HepG2 (cell line): ENCODE data around the gene TRAPPC5. TPM values are rescaled to one million over a fixed set of nuclear protein-coding genes. Genes with fewer than 3 reads are reported as not detected.

Experiments used
- ATAC-seq: fragments of 200-7000 bp; cut with Tn5 transposase; 3 replicates; pipeline ENCODE4 v1.9.1; 2020; ENCODE audit warnings: mild to moderate bottlenecking, moderate library complexity
- BruUV-seq: library from RNA; stranded (reverse); fragments of 400-500 nt; replicated peaks from 2 replicates; lab custom pipeline; 2021; lab: Mats Ljungman, UMichigan
- CTCF ChIA-PET: fragments of 300-600 bp; formaldehyde crosslinking; extraction: SDS; loops from one replicate; lab custom pipeline; 2021; ENCODE audit warnings: low total read pairs, inconsistent platforms, low intra/inter-chr PET ratio; lab: Yijun Ruan, JAX
- POLR2A ChIA-PET: fragments of 350-600 bp; sonication (Branson Sonifier 250); formaldehyde crosslinking; loops from one replicate; lab custom pipeline; 2020; ENCODE audit warnings: antibody characterized with exemption, inconsistent platforms; lab: Yijun Ruan, JAX
- DNase-seq: peaks from one replicate; pipeline ENCODE4 v3.0.0-alpha.2; 2015; ENCODE audit warnings: low spot score
- FAIRE-seq: peaks from 3 replicates; lab custom pipeline; 2011; peaks lifted over from hg19 to GRCh38; lab: Jason Lieb, UNC
- H2AFZ ChIP-seq: one replicate; pipeline ENCODE4 v1.6.1; 2011; ENCODE audit warnings: low read length, inconsistent platforms
- H3K27ac ChIP-seq: fragments of 300-600 bp; 3 replicates; pipeline ENCODE4 v1.8.0; 2011; ENCODE audit warnings: mixed run types, mild to moderate bottlenecking, mixed read lengths, low read length, inconsistent platforms; ENCODE audit not compliant: insufficient read depth; ENCODE audit errors: extremely low read length
- H3K27me3 ChIP-seq, 2 experiments: fragments of 200-600 bp in 1 of 2; 2 replicates in 1 of 2; 3 replicates in 1 of 2; pipeline versions ENCODE4 v1.6.0 to v1.8.0; 2011; ENCODE audit warnings: low read length in 2 of 2, mild to moderate bottlenecking in 2 of 2, moderate library complexity in 2 of 2, inconsistent platforms in 1 of 2; ENCODE audit not compliant: insufficient read depth in 2 of 2, control insufficient read depth in 1 of 2
- H3K36me3 ChIP-seq, 2 experiments: fragments of 200-600 bp in 1 of 2; replicated peaks in 1 of 2; 2 replicates in 1 of 2; 3 replicates in 1 of 2; pipeline versions ENCODE4 v1.5.1 to v1.8.0; 2011; ENCODE audit warnings: low read length in 2 of 2, inconsistent platforms in 1 of 2; ENCODE audit not compliant: insufficient read depth in 2 of 2, control insufficient read depth in 1 of 2
- H3K4me1 ChIP-seq: 2 replicates; pipeline ENCODE4 v1.5.1; 2012; ENCODE audit warnings: low read length, inconsistent platforms; ENCODE audit not compliant: insufficient read depth
- H3K4me2 ChIP-seq: 2 replicates; pipeline ENCODE4 v1.6.0; 2011; ENCODE audit warnings: low read depth, low read length, inconsistent platforms
- H3K4me3 ChIP-seq, 3 experiments: fragments of 200-600 bp in 1 of 3; sonication (generic), shearing (Covaris generic) in 1 of 3; replicated peaks in 1 of 3; 2 replicates each; pipeline ENCODE4 v1.5.1; 2011 to 2016; ENCODE audit warnings: low read length in 3 of 3, inconsistent platforms in 2 of 3, low read depth in 2 of 3, mild to moderate bottlenecking in 2 of 3, control low read depth in 1 of 3, mixed read lengths in 1 of 3; ENCODE audit not compliant: insufficient read depth in 1 of 3
- H3K79me2 ChIP-seq: one replicate; pipeline ENCODE4 v1.6.1; 2011; ENCODE audit warnings: low read length, inconsistent platforms; ENCODE audit not compliant: insufficient read depth
- H3K9ac ChIP-seq: 2 replicates; pipeline ENCODE4 v1.6.0; 2011; ENCODE audit warnings: mild to moderate bottlenecking, low read depth, low read length, inconsistent platforms; ENCODE audit not compliant: insufficient read depth
- H3K9me3 ChIP-seq: 2 replicates; pipeline ENCODE4 v1.5.1; 2012; ENCODE audit warnings: mild to moderate bottlenecking, low read length
- H4K20me1 ChIP-seq: 2 replicates; pipeline ENCODE4 v1.6.0; 2011; ENCODE audit warnings: inconsistent platforms, mild to moderate bottlenecking, low read length, moderate library complexity; ENCODE audit not compliant: insufficient read depth
- DDIT3 ChIP-seq: sonication (generic); formaldehyde crosslinking; IDR thresholded peaks from 2 replicates; pipeline ENCODE4 v1.4.0; 2020; ENCODE audit warnings: mild to moderate bottlenecking, missing genetic modification reagents
- HDAC2 ChIP-seq: sonication (generic); formaldehyde crosslinking; IDR thresholded peaks from 2 replicates; pipeline ENCODE4 v1.4.0; 2020; ENCODE audit warnings: missing genetic modification reagents
- MTA3 ChIP-seq: sonication (generic); formaldehyde crosslinking; IDR thresholded peaks from 2 replicates; pipeline ENCODE4 v1.4.0; 2020; ENCODE audit warnings: missing genetic modification reagents
- PREB ChIP-seq: sonication (generic); formaldehyde crosslinking; IDR thresholded peaks from 2 replicates; pipeline ENCODE4 v1.4.0; 2020; ENCODE audit warnings: missing genetic modification reagents
- THAP7 ChIP-seq: sonication (generic); formaldehyde crosslinking; IDR thresholded peaks from 2 replicates; pipeline ENCODE4 v1.8.1; 2023; ENCODE audit warnings: mild to moderate bottlenecking, missing genetic modification reagents
- XBP1 ChIP-seq: sonication (generic); formaldehyde crosslinking; IDR thresholded peaks from 2 replicates; pipeline ENCODE4 v1.5.0; 2020; ENCODE audit warnings: missing genetic modification reagents
- YEATS4 ChIP-seq: sonication (generic); formaldehyde crosslinking; IDR thresholded peaks from 2 replicates; pipeline ENCODE4 v1.4.0; 2020; ENCODE audit warnings: missing genetic modification reagents, borderline replicate concordance
- ZBTB44 ChIP-seq: sonication (generic); formaldehyde crosslinking; IDR thresholded peaks from 2 replicates; pipeline ENCODE4 v1.4.0; 2020; ENCODE audit warnings: missing genetic modification reagents
- ZFAT ChIP-seq: sonication (generic); formaldehyde crosslinking; conservative IDR thresholded peaks from 2 replicates; pipeline ENCODE4 v1.8.1; 2023; ENCODE audit warnings: missing genetic modification reagents, inconsistent platforms
- ZNF326 ChIP-seq: sonication (generic); formaldehyde crosslinking; IDR thresholded peaks from 2 replicates; pipeline ENCODE4 v1.4.0; 2020; ENCODE audit warnings: missing genetic modification reagents, borderline replicate concordance
- WGBS: methylation state at CpG from one replicate; pipeline ENCODE4 v1.1.6; 2017; ENCODE audit warnings: low lambda C conversion rate; 5-methylcytosine and 5-hydroxymethylcytosine counted together
- in situ Hi-C: cut with HindIII; loops from 2 replicates; pipeline ENCODE4 v1.10.0; 2017; ENCODE audit warnings: low pct_unique_long_range_greater_than_20kb; ENCODE audit not compliant: extremely low pct_ligation_motif_present
- intact Hi-C: fragments of 100-400 bp; cut with micrococcal nuclease; formaldehyde crosslinking; loops from one replicate; pipeline ENCODE4 v1.10.0; 2022; ENCODE audit not compliant: unreplicated experiment
- polyA plus RNA-seq, 8 experiments: library from polyadenylated mRNA; depleted of rRNA in 3 of 8; stranded (reverse) in 7 of 8; unstranded in 1 of 8; fragments of >200 nt; fragmentation: Illumina TruSeq in 4 of 8; extraction: Trizol in 4 of 8; gene quantifications; 2 replicates each; pipeline versions ENCODE4 v1.2.1 to v1.2.3, GENCODE V29; 2011 to 2016; ENCODE audit warnings: low read depth in 4 of 8, missing spikeins in 1 of 8, mixed read lengths in 1 of 8; ENCODE audit not compliant: insufficient read depth in 1 of 8
- total RNA-seq, 5 experiments: library from RNA; depleted of rRNA; stranded (reverse); fragments of >200 nt; fragmentation: Illumina TruSeq; extraction: Trizol; gene quantifications; 2 replicates each; pipeline ENCODE4 v1.2.3, GENCODE V29; 2016; ENCODE audit warnings: low read depth in 1 of 5
- TF ChIP-seq, protein P1 (sequence below): sonication (generic); formaldehyde crosslinking; IDR thresholded peaks from 2 replicates; pipeline ENCODE4 v1.4.0; 2020; ENCODE audit warnings: missing genetic modification reagents, borderline replicate concordance
- TF ChIP-seq, protein P2 (sequence below): IDR thresholded peaks from 2 replicates; pipeline ENCODE4 v1.6.1; 2012; ENCODE audit warnings: low read depth, low read length, improper control_type of control experiment
- TF ChIP-seq, protein P3 (sequence below): sonication (generic); formaldehyde crosslinking; IDR thresholded peaks from 2 replicates; pipeline ENCODE4 v1.8.1; 2023; ENCODE audit warnings: mild to moderate bottlenecking, moderate library complexity, missing genetic modification reagents

The TRAPPC5 gene
- total and polyA plus RNA-seq, 2 of the 13 experiments (the other 11 are each of a cell fraction or from before 2014, with no cell fraction given): 38.5 to 78.7 TPM

DNA sequence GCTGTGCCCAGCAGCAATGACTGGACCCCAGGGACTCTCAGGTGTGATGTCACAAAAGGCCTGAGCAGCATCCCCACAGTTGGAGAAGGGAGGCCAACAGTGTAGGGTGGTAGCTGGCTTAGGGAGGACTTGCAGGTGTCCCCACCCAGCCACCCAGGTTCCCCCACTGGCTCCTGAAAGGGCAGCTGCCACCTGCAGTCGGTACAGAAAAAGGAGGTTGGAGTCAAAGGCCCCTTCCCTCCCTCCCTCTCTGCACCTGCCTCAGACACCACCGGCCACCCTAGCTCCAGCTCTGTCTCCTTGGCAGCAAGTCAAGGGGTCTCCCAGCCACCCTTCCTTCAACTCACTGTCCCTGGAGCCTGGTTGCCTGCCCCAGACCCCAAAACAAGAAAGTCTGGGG is 46.9 kb upstream of the TRAPPC5 start, which contains the start of gene PCP2:
TSS of gene PCP2 (minus strand) at position 22 of the 400 bp plus-strand sequence. CDS start 262 bp downstream, outside the sequence.
- ChIA-PET POLR2A (interaction anchor here (1.2 to 1.5 kb wide), 2 partner anchors 10 to 15 kb away, joined by 3 to 4 read pairs; no protein-coding TSS in a partner anchor), CTCF (no interaction called here)
- Histone ChIP-seq H3K9me3 (no peaks in the 10 kb centered on the region), H3K4me1 (peaks cover 32% of the 10 kb centered on the region), H3K9ac (no peak within 1 kb of the TSS), H3K79me2 (peaks cover 26% of the 10 kb centered on the region), H4K20me1 (no peaks in the 10 kb centered on the region), H3K4me2 (no peak within 1 kb of the TSS), H3K4me3 (no peak within 1 kb of the TSS), H2AFZ (no peak within 1 kb of the TSS), H3K27ac (no peak within 1 kb of the TSS), H3K27me3 (no peaks in the 10 kb centered on the region; a peak in 1 of 5 replicates), H3K36me3 (peaks cover 0 to 1% of the 10 kb centered on the region in 2 experiments; a peak in 1 of 5 replicates)
- no TSS peak for BruUV-seq
- FAIRE-seq (no peak), ATAC-seq (no peak), DNase-seq (no peak)
- in situ Hi-C loops: no loop called here
- 29% methylated on average over 2 of the region's 2 CpGs for WGBS
- intact Hi-C loops: no loop called here
- TF ChIP-seq ZFAT (no peak), MTA3 (CRISPR knock-in tag) (no peak), XBP1 (no peak), ZNF326 (CRISPR knock-in tag) (no peak), DDIT3 (CRISPR knock-in tag) (no peak), YEATS4 (CRISPR knock-in tag) (no peak), HDAC2 (CRISPR knock-in tag) (no peak), PREB (CRISPR knock-in tag) (no peak), ZBTB44 (CRISPR knock-in tag) (no peak), THAP7 (CRISPR knock-in tag) (no peak)
- TF ChIP-seq, protein P1, sequence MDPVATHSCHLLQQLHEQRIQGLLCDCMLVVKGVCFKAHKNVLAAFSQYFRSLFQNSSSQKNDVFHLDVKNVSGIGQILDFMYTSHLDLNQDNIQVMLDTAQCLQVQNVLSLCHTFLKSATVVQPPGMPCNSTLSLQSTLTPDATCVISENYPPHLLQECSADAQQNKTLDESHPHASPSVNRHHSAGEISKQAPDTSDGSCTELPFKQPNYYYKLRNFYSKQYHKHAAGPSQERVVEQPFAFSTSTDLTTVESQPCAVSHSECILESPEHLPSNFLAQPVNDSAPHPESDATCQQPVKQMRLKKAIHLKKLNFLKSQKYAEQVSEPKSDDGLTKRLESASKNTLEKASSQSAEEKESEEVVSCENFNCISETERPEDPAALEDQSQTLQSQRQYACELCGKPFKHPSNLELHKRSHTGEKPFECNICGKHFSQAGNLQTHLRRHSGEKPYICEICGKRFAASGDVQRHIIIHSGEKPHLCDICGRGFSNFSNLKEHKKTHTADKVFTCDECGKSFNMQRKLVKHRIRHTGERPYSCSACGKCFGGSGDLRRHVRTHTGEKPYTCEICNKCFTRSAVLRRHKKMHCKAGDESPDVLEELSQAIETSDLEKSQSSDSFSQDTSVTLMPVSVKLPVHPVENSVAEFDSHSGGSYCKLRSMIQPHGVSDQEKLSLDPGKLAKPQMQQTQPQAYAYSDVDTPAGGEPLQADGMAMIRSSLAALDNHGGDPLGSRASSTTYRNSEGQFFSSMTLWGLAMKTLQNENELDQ (CRISPR knock-in tag): no peak
- TF ChIP-seq, protein P2, sequence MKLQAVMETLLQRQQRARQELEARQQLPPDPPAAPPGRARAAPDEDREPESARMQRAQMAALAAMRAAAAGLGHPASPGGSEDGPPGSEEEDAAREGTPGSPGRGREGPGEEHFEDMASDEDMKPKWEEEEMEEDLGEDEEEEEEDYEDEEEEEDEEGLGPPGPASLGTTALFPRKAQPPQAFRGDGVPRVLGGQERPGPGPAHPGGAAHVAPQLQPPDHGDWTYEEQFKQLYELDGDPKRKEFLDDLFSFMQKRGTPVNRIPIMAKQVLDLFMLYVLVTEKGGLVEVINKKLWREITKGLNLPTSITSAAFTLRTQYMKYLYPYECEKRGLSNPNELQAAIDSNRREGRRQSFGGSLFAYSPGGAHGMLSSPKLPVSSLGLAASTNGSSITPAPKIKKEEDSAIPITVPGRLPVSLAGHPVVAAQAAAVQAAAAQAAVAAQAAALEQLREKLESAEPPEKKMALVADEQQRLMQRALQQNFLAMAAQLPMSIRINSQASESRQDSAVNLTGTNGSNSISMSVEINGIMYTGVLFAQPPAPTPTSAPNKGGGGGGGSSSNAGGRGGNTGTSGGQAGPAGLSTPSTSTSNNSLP: no peak
- TF ChIP-seq, protein P3, sequence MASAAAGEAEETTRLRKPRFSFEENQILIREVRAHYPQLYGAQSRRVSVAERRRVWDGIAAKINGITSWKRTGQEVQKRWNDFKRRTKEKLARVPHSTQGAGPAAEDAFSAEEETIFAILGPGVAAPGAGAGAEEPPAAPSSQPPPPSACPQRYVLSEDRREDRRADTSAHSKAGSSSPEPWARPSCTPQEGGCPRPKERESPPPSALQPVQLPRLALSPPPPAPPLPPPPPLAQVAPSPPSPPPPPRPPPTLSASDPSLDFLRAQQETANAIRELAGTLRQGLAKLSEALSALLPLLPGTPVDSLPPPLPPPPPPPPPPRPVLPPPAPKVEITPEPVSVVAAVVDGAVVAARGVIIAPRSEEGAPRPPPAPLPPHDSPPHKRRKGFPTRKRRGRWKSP (CRISPR knock-in tag): no peak
